ENCODE measurements around the gene DCBLD2.

DCBLD2 gene

GRCh38 chr3:98901392-98902350 lies at the start of gene DCBLD2:
Gene DCBLD2 (minus strand): TSS chr3:98901695. CDS start chr3:98901326, 369 bp downstream.
- DNase-seq (ENCODE audit: low read depth), result peak; percentile 82

GRCh38 chr3:98945666-98946065 lies 44.2 kb upstream of the DCBLD2 start:
- no peak for DNase-seq (ENCODE audit: low read depth)

- no peak for DNase-seq (ENCODE audit: low read depth)
Observed at GRCh38 chr3:98945101-98945524, 43.6 kb upstream of the DCBLD2 start.

- DNase-seq (ENCODE audit: low read depth), result no peak
Observed at GRCh38 chr3:98930413-98930812, 28.9 kb upstream of the DCBLD2 start.

GRCh38 chr3:98921957-98922356 lies 20.5 kb upstream of the DCBLD2 start:
- no peak for DNase-seq (ENCODE audit: low read depth)

GRCh38 chr3:98920166-98920565 lies 18.7 kb upstream of the DCBLD2 start:
- DNase-seq (ENCODE audit: low read depth), result no peak

GRCh38 chr3:98918586-98918985 lies 17.1 kb upstream of the DCBLD2 start:
- DNase-seq (ENCODE audit: low read depth), result no peak

- DNase-seq (ENCODE audit: low read depth), result no peak
Observed at GRCh38 chr3:98917608-98918007, 16.1 kb upstream of the DCBLD2 start.

GRCh38 chr3:98914210-98915080 lies 12.9 kb upstream of the DCBLD2 start:
- DNase-seq (ENCODE audit: low read depth), result no peak

GRCh38 chr3:98912448-98912847 lies 11.0 kb upstream of the DCBLD2 start:
- no peak for DNase-seq (ENCODE audit: low read depth)

GRCh38 chr3:98906230-98906629 lies 4.7 kb upstream of the DCBLD2 start:
- no peak for DNase-seq (ENCODE audit: low read depth)

- no peak for DNase-seq (ENCODE audit: low read depth)
Observed at GRCh38 chr3:98903705-98904481, 2.4 kb upstream of the DCBLD2 start.

GRCh38 chr3:98903099-98903498 lies 1.6 kb upstream of the DCBLD2 start:
- DNase-seq (ENCODE audit: low read depth), result no peak

- DNase-seq (ENCODE audit: low read depth), result no peak
Observed at GRCh38 chr3:98902351-98902740, 851 bp upstream of the DCBLD2 start.

GRCh38 chr3:98901119-98901391 lies 440 bp downstream of the DCBLD2 start:
- DNase-seq (ENCODE audit: low read depth), result no peak

- no peak for DNase-seq (ENCODE audit: low read depth)
Observed at GRCh38 chr3:98900265-98901118, 1.0 kb downstream of the DCBLD2 start.

GRCh38 chr3:98897701-98898100 lies 3.8 kb downstream of the DCBLD2 start:
- no peak for DNase-seq (ENCODE audit: low read depth)

GRCh38 chr3:98894791-98895576 lies 6.5 kb downstream of the DCBLD2 start:
- no peak for DNase-seq (ENCODE audit: low read depth)

GRCh38 chr3:98893740-98894139 lies 7.8 kb downstream of the DCBLD2 start:
- DNase-seq (ENCODE audit: low read depth), result no peak

- DNase-seq (ENCODE audit: low read depth), result no peak
Observed at GRCh38 chr3:98892263-98892662, 9.2 kb downstream of the DCBLD2 start.

Measured in activated T-cell treated with anti-CD3 and anti-CD28 coated beads for 1 hour (primary cell).